ENCODE results near the gene KCNAB2.

GRCh38 chr1:6023346-6023745 is 22.3 kb upstream of the KCNAB2 start:
- TF ChIP-seq CTCF (conservative IDR thresholded peaks at IDR 0.05; ENCODE audit: low read depth, low read length), result no peak
- no peak for TF ChIP-seq EZH2 (IDR thresholded peaks at IDR 0.05; ENCODE audit: low read length, unreplicated experiment)
- TF ChIP-seq EZH2phosphoT487 (IDR thresholded peaks at IDR 0.05; ENCODE audit: borderline replicate concordance, low read length), result no peak
